GM12878 (cell line): ENCODE measurements around the gene NSMCE3. TPM values are rescaled to one million over a fixed set of nuclear protein-coding genes. Genes with fewer than 3 reads are reported as not detected.

ENCODE experiments used
- CEBPB ChIP-seq, 2 experiments: fragments of 150-350 bp in 1 of 2; IDR thresholded peaks; 2 replicates each; pipeline ENCODE4 v1.6.1; 2012 to 2014; ENCODE audit warnings: low read depth in 2 of 2, low read length in 2 of 2, borderline replicate concordance in 1 of 2, inconsistent platforms in 1 of 2
- CHD1 ChIP-seq: IDR thresholded peaks from 2 replicates; pipeline ENCODE4 v1.6.1; 2012; ENCODE audit warnings: low read depth, low read length, improper control_type of control experiment
- CHD2 ChIP-seq: IDR thresholded peaks from 2 replicates; pipeline ENCODE4 v1.6.1; 2011; ENCODE audit warnings: low read depth, low read length, improper control_type of control experiment, borderline replicate concordance
- ESRRA ChIP-seq: IDR thresholded peaks from 2 replicates; pipeline ENCODE4 v1.6.1; 2012; ENCODE audit warnings: mild to moderate bottlenecking, low read length, improper control_type of control experiment
- ETV6 ChIP-seq, 2 experiments: fragments of 450-650 bp in 1 of 2; IDR thresholded peaks in 1 of 2; conservative IDR thresholded peaks in 1 of 2; 2 replicates each; pipeline ENCODE4 v1.6.1; 2014; ENCODE audit warnings: antibody characterized with exemption in 1 of 2, borderline replicate concordance in 1 of 2, low read depth in 1 of 2, mild to moderate bottlenecking in 1 of 2, moderate library complexity in 1 of 2
- IKZF1 ChIP-seq: fragments of 450-650 bp; conservative IDR thresholded peaks from 2 replicates; pipeline ENCODE4 v1.6.1; 2017; ENCODE audit warnings: antibody characterized with exemption, mild to moderate bottlenecking
- JUNB ChIP-seq: IDR thresholded peaks from 2 replicates; pipeline ENCODE4 v1.6.1; 2016; ENCODE audit warnings: antibody characterized with exemption, mild to moderate bottlenecking
- KDM1A ChIP-seq: fragments of 200-600 bp; sonication (generic); IDR thresholded peaks from 2 replicates; pipeline ENCODE4 v1.6.1; 2016; ENCODE audit warnings: borderline replicate concordance
- LARP7 ChIP-seq: fragments of 450-650 bp; IDR thresholded peaks from 2 replicates; pipeline ENCODE4 v1.6.1; 2017; ENCODE audit warnings: mild to moderate bottlenecking
- NFIC ChIP-seq: IDR thresholded peaks from 2 replicates; pipeline ENCODE4 v1.6.1; 2012; ENCODE audit warnings: low read depth, mild to moderate bottlenecking, inconsistent platforms, low read length, moderate library complexity
- NR2C1 ChIP-seq: fragments of 450-650 bp; IDR thresholded peaks from 2 replicates; pipeline ENCODE4 v1.6.1; 2017; ENCODE audit warnings: antibody characterized with exemption, mild to moderate bottlenecking, moderate library complexity
- PRDM15 ChIP-seq: fragments of 450-650 bp; formaldehyde crosslinking; IDR thresholded peaks from 2 replicates; pipeline ENCODE4 v1.4.0; 2020; ENCODE audit warnings: mild to moderate bottlenecking, moderate library complexity
- RAD21 ChIP-seq: IDR thresholded peaks from 2 replicates; pipeline ENCODE4 v1.6.1; 2011; ENCODE audit warnings: mild to moderate bottlenecking, low read depth, low read length, moderate library complexity; ENCODE audit not compliant: insufficient read depth
- RBBP5 ChIP-seq: fragments of 200-600 bp; sonication (generic); conservative IDR thresholded peaks from 2 replicates; pipeline ENCODE4 v1.6.1; 2016
- RELA ChIP-seq: fragments of 450-650 bp; IDR thresholded peaks from 2 replicates; pipeline ENCODE4 v1.8.0; 2014; ENCODE audit warnings: borderline replicate concordance; ENCODE audit not compliant: partially characterized antibody
- SMARCA5 ChIP-seq: fragments of 450-650 bp; IDR thresholded peaks from 2 replicates; pipeline ENCODE4 v1.6.1; 2017; ENCODE audit warnings: mild to moderate bottlenecking
- TCF7 ChIP-seq: IDR thresholded peaks from 2 replicates; pipeline ENCODE4 v1.6.1; 2014; ENCODE audit warnings: antibody characterized with exemption, borderline replicate concordance
- ZBTB4 ChIP-seq: fragments of 450-650 bp; formaldehyde crosslinking; IDR thresholded peaks from 2 replicates; pipeline ENCODE4 v1.4.0; 2022; ENCODE audit warnings: mild to moderate bottlenecking, moderate library complexity
- ZNF384 ChIP-seq: IDR thresholded peaks from 2 replicates; pipeline ENCODE4 v1.6.1; 2012; ENCODE audit warnings: low read depth, mild to moderate bottlenecking, low read length, improper control_type of control experiment, borderline replicate concordance
- ZZZ3 ChIP-seq: IDR thresholded peaks from 2 replicates; pipeline ENCODE4 v1.6.1; 2011; ENCODE audit warnings: low read depth; ENCODE audit not compliant: control insufficient read depth, insufficient read length
- polyA plus RNA-seq, 11 experiments: library from polyadenylated mRNA; depleted of rRNA in 4 of 11; unstranded in 6 of 11; stranded (reverse) in 5 of 11; fragments of >200 nt; fragmentation: Nextera tagmentation in 4 of 11; fragmentation: Illumina TruSeq in 1 of 11; extraction: Ambion mirVana in 4 of 11; extraction: Trizol in 1 of 11; gene quantifications; 1 replicate in 1 of 11; 2 replicates in 10 of 11; pipeline versions ENCODE4 v1.2.1 to v1.2.3, GENCODE V29; 2011 to 2016; ENCODE audit warnings: inconsistent platforms in 2 of 11, missing spikeins in 2 of 11, low read depth in 1 of 11
- total RNA-seq, 4 experiments: library from RNA; depleted of rRNA in 3 of 4; stranded (reverse); fragments of >200 nt in 3 of 4; fragmentation: Illumina TruSeq in 1 of 4; extraction: Trizol in 1 of 4; gene quantifications; 2 replicates each; pipeline versions ENCODE4 v1.2.1 to v1.2.3, GENCODE V29; 2013 to 2021
- TF ChIP-seq, protein P1 (sequence below): fragments of 450-650 bp; IDR thresholded peaks from 2 replicates; pipeline ENCODE4 v1.6.1; 2017; ENCODE audit warnings: mild to moderate bottlenecking, low read depth, inconsistent platforms; ENCODE audit not compliant: poor library complexity, severe bottlenecking

NSMCE3 gene
- total and polyA plus RNA-seq, 10 of the 15 experiments (the other 5 are each of a cell fraction or from before 2014, with no cell fraction given): 3.7 to 30.0 (median 19.2) TPM

- peak; percentile 67 for TF ChIP-seq IKZF1
- no peak; the same call in 1 of the 2 replicates for TF ChIP-seq JUNB
- no peak for TF ChIP-seq PRDM15 (CRISPR knock-in tag)
- 0 out of 2 replicates have a peak, but pooled peaks have one; percentile 78 for TF ChIP-seq RBBP5
- TF ChIP-seq CHD2: peak; percentile 75
- no peak for TF ChIP-seq ZZZ3
- TF ChIP-seq RAD21: peak; percentile 20; the same call in 1 of the 2 replicates
- TF ChIP-seq TCF7: no peak; the same call in 1 of the 2 replicates
- peak; percentile 88 for TF ChIP-seq ZNF384
- TF ChIP-seq SMARCA5: no peak
- TF ChIP-seq RELA: no peak
- no peak for TF ChIP-seq ZBTB4
- TF ChIP-seq KDM1A: no peak
- no peak; the same call in 1 of the 2 replicates for TF ChIP-seq NR2C1
- TF ChIP-seq NFIC: peak; percentile 88
- peak; percentile 76 for TF ChIP-seq LARP7
- 0 out of 4 replicates have a peak, but pooled peaks of 1 of the 2 experiments have one; percentile 36 for TF ChIP-seq CEBPB (IDR thresholded peaks at IDR 0.05; ENCODE audit: borderline replicate concordance in 1 of 2, low read depth in 2 of 2, low read length in 2 of 2)
- TF ChIP-seq ETV6 (conservative IDR thresholded peaks at IDR 0.05 in 1 of 2, IDR thresholded peaks at IDR 0.05 in 1 of 2; ENCODE audit: borderline replicate concordance in 1 of 2, low read depth in 1 of 2): peak in 1 of 2 experiments; percentile 84; a peak in 2 of 4 replicates
- TF ChIP-seq ESRRA: peak; percentile 36; the same call in 1 of the 2 replicates
- peak; percentile 59; the same call in 1 of the 2 replicates for TF ChIP-seq CHD1
- TF ChIP-seq, protein P1, sequence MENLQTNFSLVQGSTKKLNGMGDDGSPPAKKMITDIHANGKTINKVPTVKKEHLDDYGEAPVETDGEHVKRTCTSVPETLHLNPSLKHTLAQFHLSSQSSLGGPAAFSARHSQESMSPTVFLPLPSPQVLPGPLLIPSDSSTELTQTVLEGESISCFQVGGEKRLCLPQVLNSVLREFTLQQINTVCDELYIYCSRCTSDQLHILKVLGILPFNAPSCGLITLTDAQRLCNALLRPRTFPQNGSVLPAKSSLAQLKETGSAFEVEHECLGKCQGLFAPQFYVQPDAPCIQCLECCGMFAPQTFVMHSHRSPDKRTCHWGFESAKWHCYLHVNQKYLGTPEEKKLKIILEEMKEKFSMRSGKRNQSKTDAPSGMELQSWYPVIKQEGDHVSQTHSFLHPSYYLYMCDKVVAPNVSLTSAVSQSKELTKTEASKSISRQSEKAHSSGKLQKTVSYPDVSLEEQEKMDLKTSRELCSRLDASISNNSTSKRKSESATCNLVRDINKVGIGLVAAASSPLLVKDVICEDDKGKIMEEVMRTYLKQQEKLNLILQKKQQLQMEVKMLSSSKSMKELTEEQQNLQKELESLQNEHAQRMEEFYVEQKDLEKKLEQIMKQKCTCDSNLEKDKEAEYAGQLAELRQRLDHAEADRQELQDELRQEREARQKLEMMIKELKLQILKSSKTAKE: peak; percentile 86
These were observed at the start of gene NSMCE3 (continued) for GRCh38 chr15:29269485-29270168.
